HG03095 (cell line): ENCODE measurements around the gene CHST4.
A peak's percentile ranks its signal among the peaks of the same experiment; 100 is the strongest.
"Not testable (repeated sequence)": the region's sequence is repeated elsewhere in the genome, so short reads cannot be mapped to it uniquely, and the experiment has no call there.

Source experiments
- ATAC-seq: cut with Tn5 transposase; IDR thresholded peaks from one replicate; pipeline ENCODE4 v1.9.1; 2021; ENCODE audit warnings: moderate library complexity; ENCODE audit not compliant: unreplicated experiment

CHST4 gene

GRCh38 chr16:71524566-71525553 is 1.4 kb upstream of the CHST4 start:
- no peak for ATAC-seq

DNA sequence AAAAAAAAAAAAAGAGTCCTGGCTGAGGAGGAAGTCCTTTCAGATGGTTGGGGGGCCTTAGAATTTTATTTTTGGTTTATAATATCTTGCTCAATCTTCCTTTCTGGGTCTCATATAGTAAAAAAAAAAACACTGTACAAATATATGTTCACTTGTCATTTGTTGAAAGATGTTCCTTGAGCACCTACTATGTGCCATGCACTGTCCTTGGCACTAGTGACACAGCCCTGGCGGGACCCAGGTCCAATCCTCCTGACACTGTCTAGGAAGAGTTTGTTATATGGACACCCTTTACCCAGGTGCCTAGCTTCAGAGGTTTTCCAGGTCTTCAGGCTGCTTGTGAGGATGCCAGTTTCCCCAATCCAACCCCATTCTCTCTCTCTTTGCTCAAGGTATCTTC is 2.0 kb downstream of the CHST4 start:
- no peak for ATAC-seq

GRCh38 chr16:71528863-71529262 is 2.6 kb downstream of the CHST4 start:
- no peak for ATAC-seq

GRCh38 chr16:71532366-71532765 is 6.1 kb downstream of the CHST4 start:
- ATAC-seq: no peak

GRCh38 chr16:71536752-71537499 is 10.7 kb downstream of the CHST4 start:
- ATAC-seq: no peak

DNA sequence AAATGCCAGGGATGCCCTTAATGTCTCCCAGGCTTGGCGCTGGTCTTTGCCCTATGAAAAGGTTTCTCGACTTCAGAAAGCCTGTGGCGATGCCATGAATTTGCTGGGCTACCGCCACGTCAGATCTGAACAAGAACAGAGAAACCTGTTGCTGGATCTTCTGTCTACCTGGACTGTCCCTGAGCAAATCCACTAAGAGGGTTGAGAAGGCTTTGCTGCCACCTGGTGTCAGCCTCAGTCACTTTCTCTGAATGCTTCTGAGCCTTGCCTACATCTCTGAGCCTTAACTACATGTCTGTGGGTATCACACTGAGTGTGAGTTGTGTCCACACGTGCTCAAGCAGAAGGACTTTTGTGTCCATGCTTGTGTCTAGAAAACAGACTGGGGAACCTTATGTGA is 11.4 kb downstream of the CHST4 start:
- no peak for ATAC-seq

DNA sequence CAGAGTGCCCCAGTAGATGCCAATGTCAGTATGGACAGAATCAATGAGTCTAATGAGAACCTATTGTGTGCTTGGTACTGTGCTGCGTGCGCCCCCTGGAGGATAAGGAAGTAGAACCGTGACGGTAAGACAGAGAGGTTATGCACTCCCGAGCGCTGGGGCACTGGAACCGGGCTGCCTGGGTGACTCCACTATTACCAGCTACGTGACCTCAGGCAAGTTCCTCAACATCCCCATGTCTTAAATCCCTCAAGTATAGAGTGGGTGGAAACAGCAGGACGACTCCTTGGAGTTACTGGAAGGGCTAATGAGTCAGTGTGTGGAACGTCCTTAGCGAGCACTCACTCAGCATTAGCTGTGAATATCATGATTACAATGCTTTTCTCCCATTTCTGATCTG is 16.2 kb downstream of the CHST4 start:
- ATAC-seq: no peak

GRCh38 chr16:71547168-71547567 is 20.9 kb downstream of the CHST4 start:
- ATAC-seq: no peak

DNA sequence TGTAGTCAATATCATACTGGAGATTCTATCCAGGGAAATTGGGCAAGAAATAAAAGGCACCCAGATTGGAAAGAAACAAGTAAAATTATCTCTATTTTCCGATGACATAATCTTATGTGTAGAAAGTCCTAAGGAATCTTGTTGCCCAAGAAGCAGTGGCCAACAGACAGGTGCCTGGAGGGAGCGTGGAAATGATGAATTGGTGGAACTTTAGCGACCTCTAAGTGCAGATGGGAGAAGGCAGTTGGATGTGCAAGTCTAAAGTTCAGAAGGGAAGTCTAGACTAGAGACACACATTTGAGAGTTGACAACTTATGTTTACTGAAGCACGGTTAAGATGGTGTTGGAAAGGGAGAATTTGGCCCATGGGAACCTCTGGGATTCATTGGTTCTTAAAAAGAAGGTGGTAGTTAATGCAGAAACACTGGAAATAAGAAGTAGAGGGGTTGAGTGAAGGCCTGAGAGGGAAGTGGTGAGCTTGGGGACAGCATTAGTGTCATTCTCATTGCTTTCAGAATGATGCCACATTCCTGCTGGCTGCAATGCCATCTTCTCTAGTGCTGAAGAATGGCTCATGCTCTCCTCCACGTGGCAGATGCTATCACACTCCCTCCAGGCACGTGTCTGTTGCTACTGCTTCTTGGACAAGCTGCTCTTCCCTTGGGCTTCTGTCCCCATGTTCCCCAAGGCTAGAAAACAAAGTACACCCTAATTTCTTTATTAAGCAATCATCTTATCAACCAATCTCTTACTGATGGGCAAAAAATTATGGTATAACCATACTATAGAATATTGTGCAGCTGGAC is 26.7 kb downstream of the CHST4 start:
- no peak for ATAC-seq

- ATAC-seq: no peak
Measured at GRCh38 chr16:71555230-71555891, 29.1 kb downstream of the CHST4 start.

- no peak for ATAC-seq
Measured at GRCh38 chr16:71557299-71557698, 31.1 kb downstream of the CHST4 start.

DNA sequence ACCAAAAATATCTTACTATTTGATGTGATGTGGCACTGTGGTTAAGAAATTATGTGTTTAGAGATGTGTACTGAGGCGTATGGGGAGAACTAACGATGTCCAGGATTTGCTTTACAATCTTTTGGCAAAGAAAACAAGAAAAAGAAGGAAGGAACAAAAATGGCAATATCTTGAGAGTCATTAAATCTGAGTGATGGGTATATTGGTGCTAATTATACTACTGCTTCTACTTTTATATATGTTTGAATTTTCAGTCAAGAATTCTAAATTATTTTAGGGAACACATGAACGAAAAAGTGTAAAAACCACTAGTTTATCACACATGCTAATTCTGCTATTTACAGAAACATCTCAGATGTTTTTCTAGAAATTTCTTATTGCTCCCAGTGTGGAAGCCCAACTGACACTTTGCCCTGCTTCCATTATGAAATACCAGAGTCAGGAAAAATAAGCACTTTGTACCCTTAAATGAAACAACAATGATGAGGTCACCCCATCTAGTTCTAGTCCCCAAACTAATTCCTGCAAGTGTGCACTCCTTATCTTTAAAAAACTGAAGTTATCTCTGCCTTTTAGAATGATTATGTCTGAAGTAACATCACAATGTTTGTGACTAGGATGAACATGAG is 31.8 kb downstream of the CHST4 start:
- ATAC-seq: no peak

GRCh38 chr16:71559855-71560254 is 33.6 kb downstream of the CHST4 start:
- ATAC-seq: no peak

DNA sequence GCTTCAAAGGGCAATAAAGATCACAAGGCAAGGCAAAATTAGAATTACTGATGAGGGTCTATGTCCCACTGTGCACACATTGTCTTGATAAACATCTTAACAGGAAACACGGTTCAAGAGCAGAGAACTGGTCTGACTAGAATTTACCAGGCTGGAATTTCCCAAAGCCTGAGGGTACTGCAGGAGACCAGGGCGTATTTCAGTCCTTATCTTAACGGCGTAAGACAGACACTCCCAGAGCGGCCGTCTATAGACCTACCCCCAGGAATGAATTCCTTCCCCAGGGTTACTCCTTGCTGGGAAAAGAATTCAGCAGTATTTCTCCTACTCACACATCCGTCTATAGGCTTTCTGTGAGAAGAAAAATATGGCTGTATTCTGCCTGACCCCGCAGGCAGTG is 35.7 kb downstream of the CHST4 start:
- not testable (repeated sequence) for ATAC-seq

DNA sequence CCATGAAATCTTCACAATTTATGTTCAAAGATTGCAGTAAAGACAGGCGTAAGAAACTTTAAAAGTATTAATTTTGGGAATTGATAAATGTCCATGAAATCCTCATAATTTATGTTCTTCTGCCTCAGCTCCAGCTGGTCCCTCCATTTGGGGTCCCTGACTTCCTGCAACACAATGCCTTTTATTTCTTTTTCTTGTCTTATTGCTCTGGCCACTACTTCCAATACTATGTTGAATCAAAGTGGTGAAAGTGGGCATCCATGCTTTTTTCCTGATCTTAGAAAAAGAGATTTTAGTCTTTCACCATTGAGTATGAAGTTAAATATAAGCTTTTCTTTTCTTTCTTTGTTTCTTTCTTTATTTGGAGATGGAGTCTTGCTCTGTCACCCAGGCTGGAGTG is 36.3 kb downstream of the CHST4 start:
- ATAC-seq: no peak

- ATAC-seq: peak; percentile 3
Measured at GRCh38 chr16:71564335-71564967, 38.2 kb downstream of the CHST4 start.

DNA sequence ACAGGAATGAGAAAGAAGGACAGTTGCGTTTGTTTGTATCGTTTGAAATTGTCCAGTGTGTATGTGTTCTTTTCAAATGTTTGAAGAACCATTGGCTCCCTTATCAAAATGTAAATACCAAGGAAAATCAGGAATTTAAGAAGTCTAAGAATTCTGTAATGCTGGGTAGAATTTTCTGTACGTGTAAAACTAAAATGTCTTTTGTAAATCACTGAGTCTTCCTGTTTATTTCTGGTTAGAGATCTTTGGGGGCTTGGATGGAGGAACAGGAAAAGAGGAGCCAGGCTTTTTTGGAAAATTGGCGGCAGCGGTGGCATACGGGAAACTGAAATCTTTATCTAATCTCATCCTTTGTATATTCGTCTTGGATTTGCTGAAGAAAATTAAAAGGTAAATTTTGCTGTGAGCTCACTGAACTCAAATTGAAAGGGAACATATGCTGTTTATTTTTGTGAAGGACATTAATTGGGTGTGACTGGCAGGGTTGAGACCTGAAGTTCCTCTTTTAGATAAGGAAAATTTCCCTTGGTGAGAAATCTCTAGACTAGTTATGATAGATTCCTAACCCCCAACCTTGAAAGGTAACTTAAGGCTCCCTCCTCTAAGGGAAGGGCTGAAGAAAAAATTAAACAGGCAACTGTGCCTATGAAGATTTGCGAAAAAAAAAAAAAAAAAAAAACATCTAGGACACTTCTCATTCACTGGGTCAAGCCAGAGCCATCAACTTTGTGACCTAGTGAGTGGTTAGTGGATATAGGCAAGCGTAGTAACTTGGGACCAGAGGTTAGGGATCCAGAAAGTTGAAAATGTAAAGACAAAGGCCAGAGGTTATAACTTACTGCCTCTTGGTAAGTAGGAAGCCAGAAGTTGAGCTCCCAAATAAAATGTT is 39.8 kb downstream of the CHST4 start:
- ATAC-seq: no peak

GRCh38 chr16:71567931-71568330 is 41.7 kb downstream of the CHST4 start:
- ATAC-seq: no peak

DNA sequence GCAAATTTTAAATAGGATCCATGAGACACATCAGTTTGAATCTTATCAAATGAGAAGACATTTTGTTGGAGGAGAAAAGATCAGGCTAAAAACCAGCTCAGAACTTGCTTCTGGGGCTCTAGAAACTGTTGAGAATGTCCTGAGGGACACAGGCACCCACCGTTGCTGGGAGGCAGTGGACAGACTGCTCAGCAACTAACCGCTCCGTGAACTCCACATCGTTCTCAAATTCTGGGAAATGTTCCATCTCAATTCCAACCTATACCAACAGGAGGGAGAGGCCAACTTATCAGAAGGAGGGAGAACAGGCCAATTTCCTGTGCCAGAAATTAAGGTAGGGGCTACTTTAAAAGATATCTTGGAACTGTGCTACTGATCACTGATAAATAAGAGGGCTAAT is 42.3 kb downstream of the CHST4 start:
- no peak for ATAC-seq
